Stimulated activated CD4-positive, alpha-beta T cell treated with anti-CD3 and anti-CD28 coated beads, Interleukin-1b, Interleukin-23, amount 100 ng/mL, for 1 hour (primary cell): ENCODE data around the gene CFDP1.

Source experiments
- DNase-seq, 2 donors: peaks; one replicate each; pipeline ENCODE4 v3.0.0-alpha.2; 2020; ENCODE audit warnings: low read depth in 2 of 2

The CFDP1 gene

DNA sequence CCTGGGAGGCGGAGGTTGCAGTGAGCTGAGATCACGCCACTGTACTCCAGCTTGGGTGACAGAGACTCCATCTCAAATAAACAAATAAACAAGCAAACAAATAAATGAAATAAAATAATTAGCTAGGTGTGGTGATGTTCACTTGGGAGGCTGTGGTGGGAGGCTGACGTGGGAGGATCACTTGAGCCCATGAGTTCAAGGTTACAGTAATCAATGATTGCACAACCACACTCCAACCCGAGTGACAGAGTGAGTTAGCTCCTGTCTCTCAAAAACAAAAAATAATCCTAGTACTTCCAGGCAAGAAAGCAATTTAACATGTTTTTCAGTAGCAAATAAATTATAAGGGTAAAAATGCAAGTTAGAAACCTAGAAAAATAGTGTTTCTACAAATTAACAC, 26.4 kb downstream of the CFDP1 start:
- no peak for DNase-seq

DNA sequence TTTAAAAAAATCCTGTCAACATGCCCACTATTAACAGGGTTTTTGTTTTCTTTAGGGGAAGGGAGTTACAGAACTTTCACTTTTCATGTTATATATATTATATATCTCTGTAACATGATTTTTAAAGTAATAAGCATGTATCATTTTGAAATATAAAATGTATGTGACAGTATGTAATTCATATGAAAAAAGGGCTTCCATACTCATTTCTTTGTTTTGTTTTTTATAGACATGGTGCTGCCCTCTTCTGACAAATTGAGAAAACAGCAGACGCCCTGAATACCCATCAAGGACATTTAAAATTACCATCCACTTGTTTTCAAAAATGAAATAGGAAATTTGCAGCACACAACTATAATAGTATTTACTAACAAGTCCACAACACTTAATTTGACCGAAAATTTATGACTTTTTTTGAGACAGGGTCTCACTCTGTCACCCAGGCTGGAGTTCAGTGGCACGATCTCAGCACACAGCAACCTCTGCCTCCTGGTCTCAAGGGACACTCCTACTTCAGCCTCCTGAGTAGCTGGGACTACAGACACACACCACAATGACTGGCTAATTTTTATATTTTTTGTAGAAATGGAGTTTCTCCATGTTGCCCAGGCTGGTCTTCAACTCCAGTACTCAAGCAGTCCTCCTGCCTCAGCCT, 30.4 kb downstream of the CFDP1 start:
- no peak for DNase-seq

DNA sequence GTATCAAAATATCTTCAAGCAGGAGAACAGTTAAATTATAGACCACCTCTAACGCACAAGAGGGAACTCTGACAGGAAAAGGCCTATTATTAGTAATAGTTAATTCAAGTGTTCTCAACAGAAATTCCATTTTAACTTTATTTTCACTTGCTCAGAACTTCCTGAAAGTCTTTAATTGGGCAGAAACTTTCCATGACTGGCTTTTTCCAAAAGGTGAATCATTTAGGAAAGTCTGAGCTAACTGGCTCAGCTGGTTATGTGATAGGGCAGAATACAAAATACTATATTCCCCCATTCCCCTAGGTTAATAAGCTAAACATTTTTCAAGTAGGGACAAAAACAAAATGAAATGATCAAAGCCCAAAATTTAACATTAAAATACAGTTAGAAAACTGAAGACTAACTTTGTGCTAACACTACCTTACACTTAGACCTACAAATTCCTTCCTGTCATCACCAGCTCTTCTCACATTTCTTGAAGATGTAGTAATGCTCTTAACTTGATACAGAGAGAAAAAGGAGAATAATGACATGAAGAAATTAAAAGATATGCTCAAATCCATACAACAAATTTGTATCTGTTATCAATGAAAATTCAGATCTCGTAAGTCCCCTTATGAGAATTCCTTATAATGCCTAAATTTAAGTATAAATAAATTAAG, 31.0 kb downstream of the CFDP1 start:
- DNase-seq: no peak

DNA sequence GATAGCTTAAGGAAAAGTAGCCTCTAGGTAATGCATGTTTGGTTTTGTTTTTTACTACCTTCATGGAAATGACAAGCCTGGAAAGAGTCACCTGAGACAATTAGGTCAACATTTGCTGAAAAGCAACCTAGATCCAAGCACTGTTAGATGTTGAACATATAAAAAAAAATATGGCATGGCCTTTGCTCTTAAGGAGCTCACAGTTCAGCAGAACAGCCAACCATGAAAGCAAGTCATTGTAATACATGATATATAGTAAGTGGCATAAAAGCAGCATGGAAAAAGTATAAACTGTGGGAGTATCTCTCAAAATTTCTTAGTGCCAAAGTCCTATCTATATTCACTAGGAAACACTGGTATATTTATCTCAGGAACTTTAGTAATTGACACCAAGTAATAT, 31.6 kb downstream of the CFDP1 start:
- no peak for DNase-seq

DNA sequence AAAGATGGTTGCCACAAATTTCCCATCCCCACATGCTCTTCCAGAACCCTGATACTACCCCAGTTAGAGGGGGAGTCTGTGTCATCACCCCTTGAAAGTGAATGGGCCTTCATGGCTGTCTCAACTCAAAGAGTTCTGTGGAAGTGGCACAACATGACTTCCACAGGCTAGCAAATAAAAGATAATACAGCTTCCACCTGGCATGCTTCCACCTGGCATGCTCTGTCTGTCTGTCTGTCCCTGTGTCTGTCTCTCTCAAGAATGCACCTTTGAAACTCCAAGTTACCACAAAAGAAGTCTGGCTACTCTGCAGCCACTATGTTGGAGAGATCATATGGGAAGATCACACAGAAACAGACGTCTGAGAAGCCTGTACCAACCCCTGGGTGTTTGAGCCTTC, 35.0 kb downstream of the CFDP1 start:
- DNase-seq: no peak

DNA sequence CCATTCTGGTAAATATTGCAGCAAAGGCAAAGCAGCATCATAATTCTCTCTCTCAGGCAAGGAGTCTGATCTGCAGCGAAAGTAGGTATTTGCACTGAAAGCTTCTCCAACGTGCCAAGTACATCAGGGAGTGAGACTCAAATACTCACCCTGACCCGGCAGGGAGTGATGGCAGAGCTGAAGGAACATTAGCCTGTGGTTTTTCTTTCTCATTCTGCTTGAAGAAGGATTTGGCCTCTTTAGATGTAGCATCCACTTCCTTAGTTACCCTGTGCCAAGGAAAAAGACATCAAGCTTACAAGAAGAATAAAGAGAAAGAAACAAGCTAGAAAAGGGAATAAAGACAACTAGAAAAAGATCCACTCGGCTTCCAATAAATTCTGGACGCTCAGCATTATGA, 38.4 kb downstream of the CFDP1 start:
- no peak for DNase-seq

DNA sequence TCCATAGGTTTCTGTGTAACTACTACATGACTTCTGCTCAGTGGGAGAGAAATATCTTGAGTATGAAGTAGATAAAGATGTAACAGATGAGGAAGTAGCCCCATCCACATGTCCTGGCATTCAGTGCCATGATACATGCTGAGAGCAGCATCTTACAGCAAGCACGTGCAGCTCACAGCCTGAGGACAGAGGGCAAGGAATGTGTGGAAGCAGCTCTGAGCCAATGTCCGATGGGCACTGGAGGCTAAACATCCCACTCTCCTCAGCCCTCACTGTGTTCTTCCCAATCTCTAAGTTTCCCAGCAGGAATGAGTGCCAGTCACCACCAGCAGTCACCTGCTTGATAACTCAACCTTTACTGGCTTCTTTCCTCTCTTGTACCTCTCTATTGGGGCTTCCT, 40.4 kb downstream of the CFDP1 start:
- DNase-seq: no peak

DNA sequence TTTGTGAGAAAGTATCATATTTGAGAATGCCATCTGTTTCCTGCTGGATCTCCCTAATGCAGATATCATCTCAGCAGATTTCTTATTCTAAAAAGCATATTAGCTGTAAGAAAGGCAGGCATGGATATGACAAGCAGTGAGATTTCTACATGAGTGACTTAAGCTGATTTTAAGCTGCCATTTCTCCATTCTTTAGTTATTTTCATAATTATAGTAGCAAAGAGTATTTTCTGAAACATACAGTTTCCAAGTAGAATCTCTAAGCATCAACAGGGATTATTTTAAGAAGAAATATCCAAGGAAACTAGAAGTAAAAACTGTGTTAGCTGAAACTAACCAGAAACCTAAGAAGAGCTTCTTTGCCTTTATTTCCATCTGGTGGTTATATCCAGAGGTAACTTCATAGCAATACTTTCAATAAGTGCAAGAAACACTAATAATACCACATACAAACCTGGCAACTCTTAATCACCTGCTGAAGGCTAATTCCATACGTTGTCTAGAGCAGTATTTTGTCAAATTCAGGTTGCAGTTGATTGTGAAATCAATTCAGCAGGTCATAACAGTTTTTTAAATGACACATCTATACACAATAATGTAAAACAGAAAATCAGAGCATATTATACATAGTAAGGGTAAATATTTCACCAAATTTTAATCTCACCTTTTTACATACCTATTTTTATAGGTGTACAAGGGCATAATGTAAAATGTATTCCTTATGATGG, 42.2 kb downstream of the CFDP1 start:
- DNase-seq: no peak

DNA sequence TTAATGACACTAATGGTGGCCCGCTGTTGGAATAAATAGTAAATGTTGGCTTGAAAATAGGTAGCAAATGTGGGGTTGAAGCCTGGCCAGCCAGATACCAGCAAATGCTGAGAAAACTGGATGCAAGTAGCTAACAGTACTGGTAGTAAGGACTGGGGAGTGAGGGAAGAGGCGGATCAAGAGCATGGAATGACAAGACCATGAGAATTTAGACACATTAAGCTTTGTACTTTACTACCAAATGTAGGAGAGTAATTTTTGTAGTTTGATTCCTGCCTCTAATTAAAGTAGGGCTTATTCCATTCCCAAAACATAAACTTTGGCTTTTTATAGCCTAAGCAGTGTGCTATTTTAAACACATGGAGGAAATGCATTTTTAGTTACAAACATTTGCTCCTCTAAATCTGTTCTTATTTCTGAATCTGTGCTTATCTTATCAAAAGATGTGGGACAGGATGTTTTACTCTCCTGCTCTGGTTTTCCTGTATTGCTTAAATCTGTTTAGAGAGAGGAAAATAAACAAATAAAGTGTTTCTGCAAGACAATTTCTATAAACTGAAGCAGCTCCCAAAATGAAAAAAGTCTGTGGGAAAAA, 44.1 kb downstream of the CFDP1 start:
- no peak for DNase-seq

DNA sequence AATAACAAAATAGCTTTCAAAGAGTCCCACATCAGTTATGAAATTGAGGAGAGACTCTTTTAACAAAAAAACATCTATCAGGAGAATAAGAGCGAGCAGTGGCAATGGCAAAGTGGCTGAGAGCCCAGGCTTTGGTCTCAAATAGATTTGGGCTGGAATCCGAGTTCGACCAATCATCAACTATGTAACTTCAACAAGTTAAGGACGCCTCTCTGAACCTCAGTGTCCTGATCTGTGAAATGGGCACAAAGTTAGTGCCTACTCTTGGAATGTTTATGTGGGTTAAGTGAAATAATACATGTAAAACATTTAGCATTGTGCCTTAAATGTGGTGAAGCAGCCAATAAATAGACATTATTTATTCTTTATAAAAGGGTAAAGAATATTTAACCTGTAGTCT, 45.4 kb downstream of the CFDP1 start:
- DNase-seq: no peak

DNA sequence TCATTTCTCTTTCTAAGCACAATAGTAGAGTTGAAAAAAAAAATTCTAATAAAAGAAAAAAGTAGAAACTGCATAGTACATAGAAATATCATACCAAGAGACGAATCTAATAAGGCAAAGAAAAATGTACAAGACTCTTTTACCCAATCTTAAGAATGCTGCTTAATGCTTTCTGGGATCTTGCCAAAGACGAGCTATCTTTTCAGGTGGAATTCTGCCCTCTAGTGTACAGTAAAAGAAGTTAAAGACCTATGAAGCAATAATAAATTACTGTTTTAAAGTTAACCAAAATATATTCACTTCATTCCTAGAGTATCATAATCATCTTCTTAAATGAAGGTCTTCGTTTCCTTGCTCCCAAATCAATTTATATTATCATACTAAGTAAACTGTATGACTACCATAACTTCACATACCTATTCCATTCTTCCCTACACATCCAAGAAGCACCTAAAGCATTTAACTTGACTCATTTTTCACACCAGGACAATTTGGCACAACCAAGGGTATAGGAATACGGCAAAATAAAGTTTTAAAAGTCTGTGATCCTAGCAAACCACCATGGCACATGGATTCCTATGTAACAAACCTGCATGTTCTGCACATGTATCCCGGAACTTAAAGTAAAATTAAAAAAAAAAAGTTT, 47.7 kb downstream of the CFDP1 start:
- no peak for DNase-seq

DNA sequence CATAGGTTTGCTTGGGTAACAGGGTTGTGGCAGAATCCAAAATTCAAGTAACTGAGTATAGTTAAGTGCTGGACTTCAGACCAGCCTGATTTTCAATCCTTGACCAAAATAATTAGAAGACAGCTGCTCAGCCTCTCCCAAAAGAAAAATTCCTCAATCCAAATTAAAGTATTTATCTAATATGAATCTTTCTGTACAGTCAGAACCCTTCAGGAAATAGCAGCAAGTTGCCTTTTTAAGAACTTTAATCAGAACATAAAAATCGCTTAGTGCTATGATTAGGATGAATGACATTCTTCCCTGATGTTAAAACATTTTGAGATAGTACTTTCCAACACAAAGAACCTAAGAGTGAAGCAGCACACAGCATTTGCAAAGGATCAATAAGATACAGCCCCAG, 50.2 kb downstream of the CFDP1 start:
- DNase-seq: no peak

DNA sequence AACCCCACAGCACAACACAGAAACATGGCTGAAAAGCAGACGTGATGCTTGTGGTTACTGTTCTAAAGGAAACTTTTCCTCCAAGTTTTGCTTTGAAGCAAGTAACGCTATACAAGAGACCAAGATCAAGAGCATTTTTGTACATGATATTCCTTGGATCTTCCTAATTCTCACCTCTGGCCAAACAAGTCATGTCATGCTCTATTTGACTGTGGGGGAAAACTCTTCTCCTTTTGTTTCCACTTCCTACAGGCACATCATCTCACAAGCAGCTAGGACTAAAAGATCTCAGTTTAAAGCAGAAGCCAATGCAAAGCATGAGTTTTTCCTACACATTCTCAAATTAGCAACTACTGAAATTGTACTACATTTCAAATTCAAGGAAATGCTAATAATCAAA, 50.7 kb downstream of the CFDP1 start:
- DNase-seq: no peak

DNA sequence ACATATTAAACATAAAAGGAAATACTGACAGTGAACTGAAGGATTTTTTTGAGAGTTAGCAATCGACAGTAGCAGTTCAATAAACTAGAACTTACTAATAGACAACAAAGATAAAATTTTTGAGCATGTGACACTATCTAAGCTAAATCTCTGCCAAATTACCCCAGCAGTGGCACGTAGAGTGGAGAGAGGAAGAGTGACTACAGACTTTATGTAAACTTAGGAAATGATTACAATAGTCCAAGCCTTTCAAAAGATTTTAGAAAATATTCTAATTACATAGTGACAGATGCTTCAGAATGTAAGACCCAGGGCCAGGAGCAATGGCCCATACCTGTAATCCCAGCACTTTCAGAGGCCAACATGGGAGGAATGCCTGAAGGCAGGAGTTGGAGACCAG, 52.4 kb downstream of the CFDP1 start:
- no peak for DNase-seq

DNA sequence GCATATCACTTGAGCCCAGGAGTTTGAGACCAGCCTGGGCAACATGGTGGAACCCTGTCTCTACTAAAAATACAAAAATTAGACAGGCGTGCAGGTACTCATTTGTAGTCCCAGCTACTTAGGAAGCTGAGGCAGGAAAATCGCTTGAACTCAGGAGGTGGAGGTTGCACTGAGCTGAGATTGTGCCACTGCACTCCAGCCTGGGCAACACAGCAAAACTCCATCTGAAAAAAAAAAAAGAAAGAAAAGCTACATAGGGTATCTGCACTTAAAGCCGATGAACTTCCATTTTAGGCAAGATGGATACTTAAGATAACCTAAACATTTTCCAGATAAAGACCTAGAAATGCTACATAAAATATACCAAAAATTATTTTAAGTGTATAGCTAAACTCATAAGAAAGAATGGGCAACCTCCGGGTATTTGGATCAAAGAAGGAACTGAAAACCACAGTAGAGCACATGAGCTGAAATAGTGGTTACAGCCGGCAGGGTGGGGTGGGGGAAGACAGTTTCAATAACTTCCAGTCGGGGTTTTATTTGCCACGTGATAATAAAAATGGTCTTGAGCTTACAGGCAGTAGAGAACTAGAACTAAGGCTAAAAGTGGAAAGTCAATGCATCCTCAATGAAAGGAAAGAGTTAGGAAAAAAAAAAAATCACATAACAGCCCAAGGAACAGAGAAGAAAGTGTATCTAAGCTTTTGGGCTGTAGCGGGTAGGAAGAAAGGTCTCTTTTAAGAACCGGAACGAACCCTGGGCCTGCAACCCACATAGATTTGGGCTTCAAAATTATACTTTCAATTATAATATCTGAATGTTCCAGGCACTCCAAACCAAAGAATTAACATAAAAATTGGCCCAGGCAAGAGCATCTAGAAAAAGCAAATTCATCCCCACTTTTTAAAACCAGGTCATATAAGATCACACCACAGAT, 53.1 kb downstream of the CFDP1 start:
- DNase-seq: no peak

DNA sequence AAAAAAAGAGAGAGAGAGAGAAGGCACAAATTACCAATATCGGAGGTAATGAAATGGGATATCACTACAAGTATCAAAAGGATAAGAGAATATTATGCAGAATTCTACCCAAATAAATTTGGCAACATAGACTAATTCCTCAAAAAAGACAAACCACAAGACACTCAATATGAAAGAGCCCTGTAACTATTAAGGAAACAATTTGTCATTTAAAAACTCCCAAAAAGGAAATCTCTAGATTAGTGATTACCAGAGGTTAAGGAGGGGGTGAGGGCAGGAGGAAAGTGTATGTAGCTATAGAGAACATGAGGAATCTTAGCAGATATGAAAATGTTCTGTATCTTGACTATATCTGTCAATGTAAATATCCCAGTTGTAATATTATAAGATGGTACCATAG, 54.0 kb downstream of the CFDP1 start:
- no peak for DNase-seq

DNA sequence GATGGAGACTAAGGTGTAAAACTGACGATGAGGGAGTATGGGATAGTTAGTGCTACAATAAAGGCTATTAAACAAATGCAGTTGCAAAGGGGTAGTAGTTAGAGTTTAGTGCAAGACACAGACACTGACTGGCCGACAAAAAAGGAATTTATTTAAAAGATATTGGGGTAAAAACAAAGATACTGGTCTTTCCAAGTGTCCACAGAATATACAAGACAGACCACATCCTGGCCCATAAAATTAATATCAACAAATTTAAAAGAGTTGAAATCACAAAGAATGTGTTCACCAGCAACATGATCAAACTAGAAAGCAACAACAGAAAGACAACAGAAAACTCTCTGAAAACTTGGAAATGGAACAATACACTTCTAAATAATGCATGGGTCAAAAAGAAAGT, 54.7 kb downstream of the CFDP1 start:
- DNase-seq: no peak

DNA sequence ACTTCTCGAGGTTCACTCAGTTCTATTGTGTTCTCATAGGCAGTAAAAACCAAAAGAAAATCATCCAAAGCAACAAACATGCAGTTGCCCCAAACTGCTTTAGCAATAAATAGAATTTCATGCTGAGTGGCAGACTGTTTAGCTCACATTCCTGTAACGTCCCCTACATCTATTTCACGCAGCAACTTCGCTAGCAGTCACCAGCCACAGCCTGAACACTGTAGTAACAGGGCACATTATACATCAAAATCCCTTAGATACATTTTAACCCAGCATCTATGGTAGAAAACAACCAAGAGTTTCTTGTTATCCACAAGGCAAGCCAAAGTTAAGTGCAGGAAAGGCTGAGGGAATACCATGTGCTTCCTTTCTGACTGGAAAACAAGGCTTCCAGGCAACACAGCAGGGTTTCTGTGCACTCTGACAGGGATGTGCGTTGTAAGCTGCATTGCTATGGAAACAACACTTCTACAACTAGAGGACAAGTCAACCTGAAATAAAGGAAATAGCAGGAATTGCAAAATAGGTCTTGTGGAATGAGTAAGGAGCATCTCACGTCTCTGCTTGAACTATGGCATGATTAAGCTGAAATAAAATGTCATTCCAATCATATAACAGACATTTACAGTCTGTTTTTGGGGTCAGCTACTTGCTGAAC, 55.4 kb downstream of the CFDP1 start:
- no peak for DNase-seq

DNA sequence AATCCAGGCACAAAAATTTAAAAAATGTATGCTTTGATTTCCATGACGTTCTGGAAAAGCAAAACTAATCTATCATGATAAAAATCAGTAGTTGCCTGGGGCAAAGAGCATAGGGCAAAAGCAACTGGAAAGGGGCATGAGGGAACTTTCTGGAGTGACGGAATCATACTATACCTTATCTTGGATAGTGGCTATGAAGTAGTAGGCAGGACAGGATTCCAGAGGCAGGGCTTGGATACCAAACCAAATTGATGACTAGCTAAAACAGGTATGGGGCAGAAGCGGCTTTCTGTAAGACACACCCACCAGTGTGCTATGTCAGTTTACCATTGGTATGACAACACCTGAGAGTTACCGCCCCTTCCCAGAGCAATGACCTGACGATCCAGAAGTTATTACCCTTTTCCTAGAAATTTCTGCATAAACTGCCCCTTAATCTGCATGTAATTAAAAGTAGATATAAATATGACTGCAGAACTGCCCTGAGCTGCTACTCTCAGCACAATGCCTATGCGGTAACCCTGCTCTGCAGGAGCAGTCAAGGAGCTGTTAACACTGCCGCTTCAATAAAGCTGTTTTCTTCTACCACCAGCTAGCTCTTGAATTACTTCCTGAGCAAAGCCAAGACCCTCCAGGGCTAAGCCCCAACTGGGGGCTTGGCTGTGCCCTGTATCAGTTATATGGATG, 56.7 kb downstream of the CFDP1 start:
- no peak for DNase-seq

DNA sequence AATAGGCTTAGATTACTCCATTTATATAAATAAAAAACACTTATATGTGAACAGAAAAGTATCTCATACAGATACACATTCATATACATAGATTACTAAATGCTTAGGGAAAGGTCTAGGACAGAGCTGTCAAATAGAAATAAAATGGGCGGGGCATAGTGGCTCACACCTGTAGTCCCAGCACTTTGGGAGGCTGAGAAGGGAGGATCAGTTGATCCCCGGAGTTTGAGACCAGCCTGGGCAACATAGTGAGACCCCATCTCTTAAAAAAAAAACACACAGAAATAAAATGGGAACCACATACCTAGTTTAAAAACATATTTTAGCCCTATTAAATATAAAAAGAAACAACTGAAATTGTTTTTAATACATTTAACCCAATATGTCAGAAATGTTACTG, 58.9 kb downstream of the CFDP1 start:
- DNase-seq: no peak
